ENCODE measurements around the gene PDE2A.

GRCh38 chr11:72669527-72669926, 4.7 kb downstream of the PDE2A start:
- TF ChIP-seq POLR2A (IDR thresholded peaks at IDR 0.05; ENCODE audit: extremely low read depth, insufficient read length): no peak
- no peak for TF ChIP-seq CTCF (IDR thresholded peaks at IDR 0.05; ENCODE audit: low read depth, low read length)
- TF ChIP-seq MAX (IDR thresholded peaks at IDR 0.05; ENCODE audit: low read depth, low read length): no peak
- TF ChIP-seq MYC (IDR thresholded peaks at IDR 0.05; ENCODE audit: low read depth, low read length): no peak
